ENCODE results near the gene DPP10.

DPP10 gene

GRCh38 chr2:114580691-114581090, 138.2 kb downstream of the DPP10 start:
- DNase-seq (ENCODE audit: low read depth in 2 of 2, low spot score in 1 of 2), result no peak

- no peak for DNase-seq (ENCODE audit: low read depth in 2 of 2, low spot score in 1 of 2)
Measured at GRCh38 chr2:114598329-114598728, 155.9 kb downstream of the DPP10 start.

DNA sequence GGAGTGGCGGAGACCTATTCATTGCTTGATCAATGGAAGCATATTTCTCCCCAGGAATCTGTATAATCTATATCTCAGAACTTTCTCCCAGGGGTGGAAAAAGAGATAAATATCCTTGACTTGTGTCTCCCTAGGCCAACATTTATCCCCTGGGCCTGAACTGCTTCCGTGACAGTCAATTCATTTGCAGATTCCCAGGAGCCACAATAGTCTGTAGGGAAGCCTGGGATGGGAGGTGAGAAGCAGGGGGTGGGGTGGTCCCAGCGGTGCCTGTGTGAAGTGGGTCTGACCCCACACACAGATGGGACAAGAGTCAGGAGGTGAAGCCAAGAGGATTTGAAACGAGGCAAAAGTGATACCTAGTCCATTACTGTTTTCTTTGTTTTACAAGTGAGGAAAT, 166.8 kb downstream of the DPP10 start:
- no peak for DNase-seq (ENCODE audit: low read depth in 2 of 2, low spot score in 1 of 2)

DNA sequence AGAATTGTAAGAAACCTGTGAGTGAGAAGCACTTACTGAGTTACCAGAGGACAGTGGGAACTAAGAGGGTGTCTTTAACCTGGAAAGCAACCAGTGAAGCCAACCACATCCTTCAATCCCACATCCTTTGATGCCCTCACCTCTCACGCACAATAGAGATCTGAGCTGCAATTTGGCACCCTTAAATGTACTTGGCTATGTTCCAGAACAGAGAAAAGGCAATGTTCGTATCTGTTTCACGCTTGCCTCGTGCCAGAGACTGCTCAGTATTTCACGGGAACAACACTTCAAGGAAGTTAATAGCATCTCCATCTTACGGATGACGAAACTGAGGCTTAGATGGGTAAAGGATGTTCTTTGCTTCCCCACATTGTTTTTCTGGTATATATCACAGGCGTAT, 167.4 kb downstream of the DPP10 start:
- no peak for DNase-seq (ENCODE audit: low read depth in 2 of 2, low spot score in 1 of 2)

DNA sequence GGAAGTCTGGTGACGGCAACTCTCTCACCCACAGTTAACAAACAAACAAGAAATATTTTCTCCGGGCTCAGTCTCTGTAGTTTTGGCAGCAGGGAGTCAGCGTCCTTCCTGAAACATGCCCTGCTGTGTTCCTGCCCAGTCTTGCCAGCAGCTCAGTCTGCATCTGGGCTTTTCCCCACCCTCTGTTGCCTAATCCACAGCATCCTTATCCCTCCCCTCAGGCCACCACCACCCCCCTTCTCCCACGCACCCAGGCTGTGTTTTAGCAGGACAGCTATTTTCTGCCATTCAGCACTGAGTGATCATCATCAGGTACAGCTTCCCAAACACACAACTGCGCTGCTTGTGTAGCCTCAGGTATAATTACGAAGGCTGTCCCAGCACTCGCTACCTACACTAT, 168.2 kb downstream of the DPP10 start:
- no peak for DNase-seq (ENCODE audit: low read depth in 2 of 2, low spot score in 1 of 2)

GRCh38 chr2:114614592-114614991, 172.2 kb downstream of the DPP10 start:
- no peak for DNase-seq (ENCODE audit: low read depth in 2 of 2, low spot score in 1 of 2)

DNA sequence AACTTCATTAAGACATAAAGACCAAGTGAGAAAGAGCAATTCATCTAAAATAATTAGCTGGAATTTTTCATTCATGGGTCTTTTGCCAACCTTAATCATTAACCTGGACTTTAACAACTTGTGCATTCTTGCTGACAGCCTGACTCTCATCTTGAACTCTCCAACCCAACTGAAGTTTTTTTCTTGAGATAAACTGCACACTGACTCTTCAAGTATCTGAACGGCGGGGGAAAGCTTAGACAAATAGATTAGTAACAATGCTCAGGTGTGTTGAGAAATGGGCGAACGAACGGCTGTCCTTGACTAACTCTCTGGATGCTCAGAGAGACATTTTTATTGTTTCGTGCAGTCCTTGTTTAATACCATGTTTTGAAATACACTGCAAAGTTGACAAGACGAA, 186.0 kb downstream of the DPP10 start:
- DNase-seq (ENCODE audit: low read depth in 2 of 2, low spot score in 1 of 2), result no peak

DNA sequence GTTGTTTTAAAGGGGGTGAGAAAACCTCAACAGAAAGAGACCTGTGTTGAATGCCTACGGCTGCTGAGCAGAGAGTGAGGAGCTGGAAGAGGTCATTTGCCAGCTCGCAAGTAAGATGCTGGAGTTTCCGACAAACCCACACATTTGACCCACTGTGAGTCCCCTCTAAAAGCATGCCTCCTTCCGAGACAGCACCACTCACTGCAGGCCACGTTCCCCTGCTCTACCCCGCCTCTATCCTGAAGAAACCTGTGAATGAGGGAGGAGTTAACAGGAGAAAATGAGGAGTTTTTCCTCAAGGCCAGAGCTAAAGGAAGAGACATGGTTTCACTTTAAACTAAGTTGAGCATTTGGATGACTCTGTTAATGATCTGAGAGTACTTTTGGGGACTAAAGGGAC, 188.7 kb downstream of the DPP10 start:
- DNase-seq (ENCODE audit: low read depth in 2 of 2, low spot score in 1 of 2), result no peak

- no peak for DNase-seq (ENCODE audit: low read depth in 2 of 2, low spot score in 1 of 2)
Measured at GRCh38 chr2:114642166-114642770, 199.8 kb downstream of the DPP10 start.

DNA sequence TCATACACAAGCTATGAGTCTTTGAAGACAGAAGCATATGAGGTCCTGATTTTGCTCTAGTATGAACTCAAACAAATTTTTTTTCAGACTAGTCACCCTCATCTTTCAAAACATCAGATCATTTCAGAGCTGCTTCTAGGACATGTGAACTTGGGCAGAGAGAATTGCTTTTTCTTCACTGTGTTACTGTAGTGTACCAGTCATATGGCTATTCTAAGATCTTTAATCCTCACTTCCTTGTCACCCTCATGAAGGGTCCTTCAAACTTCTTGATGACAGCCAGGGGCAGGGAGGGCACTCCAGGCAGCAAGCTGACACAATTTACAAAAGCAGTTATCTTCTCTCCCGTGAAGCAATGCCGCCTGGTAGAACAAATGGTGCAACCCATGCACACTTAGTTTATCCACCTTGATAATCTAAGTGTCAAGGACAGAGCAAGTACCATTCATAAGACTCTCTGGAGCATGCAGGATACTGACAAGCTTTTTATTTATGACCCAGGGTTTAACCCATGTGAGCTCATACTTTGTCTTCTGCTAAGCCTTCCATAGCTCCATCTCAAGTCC, 200.6 kb downstream of the DPP10 start:
- DNase-seq (ENCODE audit: low read depth in 2 of 2, low spot score in 1 of 2), result no peak

DNA sequence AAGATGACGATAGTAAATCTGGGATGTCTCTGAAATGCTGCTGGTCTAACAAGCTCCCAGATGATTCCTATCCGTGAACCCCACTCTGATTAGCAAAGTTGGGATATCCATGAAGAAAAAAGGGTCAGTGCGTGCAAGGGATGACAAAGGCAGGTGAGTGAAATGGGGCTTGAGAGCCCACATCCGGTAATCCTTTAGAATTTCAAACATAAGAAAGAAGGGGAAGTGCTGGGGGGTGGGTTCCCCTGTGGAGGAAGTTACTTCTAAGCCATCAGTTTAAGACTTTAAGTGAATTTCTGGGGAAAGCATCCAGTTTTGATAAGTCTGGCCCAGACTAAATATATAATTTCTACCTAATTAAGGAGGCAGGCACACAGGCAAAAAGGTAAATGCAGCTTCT, 209.5 kb downstream of the DPP10 start:
- no peak for DNase-seq (ENCODE audit: low read depth in 2 of 2, low spot score in 1 of 2)

DNA sequence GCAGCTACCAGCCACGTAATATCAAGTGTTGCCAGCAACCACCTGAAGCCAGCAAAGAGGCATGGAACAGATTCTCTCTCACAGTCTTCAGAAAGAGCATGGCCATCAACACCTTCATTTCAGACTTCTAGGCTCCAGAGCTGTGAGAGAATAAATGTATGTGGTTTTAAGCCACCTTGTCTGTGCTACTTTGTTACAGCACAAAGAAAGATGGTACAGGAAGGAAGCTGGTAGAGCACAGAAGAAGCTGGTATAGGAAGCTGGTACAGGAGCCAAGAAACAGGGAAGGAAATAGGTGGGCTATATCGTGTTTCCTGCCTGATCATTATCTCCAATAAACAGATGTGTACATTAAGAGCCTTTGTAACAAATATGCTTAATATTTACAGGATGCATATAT, 217.4 kb downstream of the DPP10 start:
- DNase-seq (ENCODE audit: low read depth in 2 of 2, low spot score in 1 of 2), result no peak

DNA sequence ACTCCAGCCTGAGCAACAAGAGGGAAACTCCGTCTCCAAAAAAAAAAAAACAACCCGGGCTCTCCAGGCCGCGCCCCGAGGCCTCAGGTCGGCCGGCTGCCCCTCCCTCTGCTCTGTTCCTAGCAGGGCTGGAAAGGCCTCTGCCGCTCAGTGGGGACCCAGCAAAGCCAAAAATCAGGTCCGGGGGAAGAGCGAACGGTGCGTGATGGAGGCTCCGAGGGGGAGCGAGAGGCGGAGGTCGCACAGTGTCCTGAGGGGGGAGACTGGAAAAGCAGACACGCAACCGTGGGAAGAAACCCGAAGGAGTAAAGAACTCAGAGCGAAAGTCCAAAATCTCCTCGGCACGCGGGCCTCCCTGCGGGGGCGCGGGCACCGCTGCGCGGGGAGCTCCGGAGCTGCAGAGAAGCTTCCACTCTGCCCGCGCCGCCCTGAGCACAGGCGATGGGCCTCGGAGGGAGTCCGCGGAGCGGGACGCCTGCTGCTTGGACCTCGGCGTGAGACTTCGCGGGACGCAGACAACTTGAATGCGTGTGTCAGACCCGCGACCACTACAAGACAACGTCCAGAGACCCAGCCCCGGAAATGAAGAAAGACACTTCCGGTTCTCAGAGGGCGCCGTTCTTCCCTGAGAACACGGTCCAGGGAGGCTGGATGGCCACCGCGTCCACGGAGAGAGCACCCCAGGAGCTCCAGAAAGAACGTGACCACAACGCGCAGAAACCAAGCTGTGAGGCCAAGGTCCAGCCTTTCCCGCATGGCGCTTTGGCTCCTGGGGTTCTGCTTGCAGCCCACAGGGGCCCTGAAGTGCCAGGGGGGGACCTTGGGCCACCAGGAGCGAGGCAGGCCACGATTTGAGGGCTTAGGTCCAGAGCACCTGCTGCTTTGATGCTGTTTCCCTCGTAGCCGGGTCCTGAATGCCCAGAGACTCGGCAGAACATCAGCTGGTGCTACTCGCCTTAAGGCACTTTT, 219.8 kb downstream of the DPP10 start:
- no peak for DNase-seq (ENCODE audit: low read depth in 2 of 2, low spot score in 1 of 2)

DNA sequence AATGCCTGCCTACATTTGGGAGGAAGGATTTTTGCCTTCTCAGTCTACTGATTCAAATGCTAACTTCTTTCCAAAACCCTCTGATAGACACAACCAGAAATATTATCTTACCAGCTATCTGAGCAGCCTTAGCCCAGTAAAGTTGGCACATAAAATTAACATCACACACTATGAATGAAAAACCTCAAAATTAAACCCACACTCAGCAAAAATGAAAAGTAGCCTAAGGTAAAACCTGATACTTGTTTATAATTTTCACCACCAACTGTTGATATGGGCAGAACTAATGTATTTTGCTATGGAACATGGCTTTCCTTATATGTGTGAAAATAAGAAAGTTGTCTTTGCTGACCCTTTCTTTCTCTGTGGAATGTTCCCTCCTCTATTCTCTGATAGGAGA, 226.0 kb downstream of the DPP10 start:
- no peak for DNase-seq (ENCODE audit: low read depth in 2 of 2, low spot score in 1 of 2)

DNA sequence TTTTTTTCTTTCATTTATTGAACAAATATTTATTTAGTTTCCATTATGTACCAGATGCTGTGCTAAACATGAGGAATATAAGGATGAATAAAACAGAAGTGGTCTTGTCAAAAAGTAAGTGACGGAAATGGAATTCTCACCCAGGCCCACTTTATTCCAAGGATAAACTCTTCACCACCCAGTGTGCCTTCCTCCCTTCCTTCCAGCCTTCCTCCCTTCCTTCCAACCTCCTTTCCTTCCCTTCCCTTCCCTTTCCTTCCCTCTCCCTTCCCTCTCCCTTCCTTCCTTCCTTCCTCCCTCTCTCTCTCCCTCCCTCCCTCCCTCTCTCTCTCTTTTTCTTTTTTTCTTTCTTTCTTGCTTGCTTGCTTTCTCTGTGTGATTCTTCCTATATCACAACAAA, 240.8 kb downstream of the DPP10 start:
- DNase-seq (ENCODE audit: low read depth in 2 of 2, low spot score in 1 of 2), result no peak

DNA sequence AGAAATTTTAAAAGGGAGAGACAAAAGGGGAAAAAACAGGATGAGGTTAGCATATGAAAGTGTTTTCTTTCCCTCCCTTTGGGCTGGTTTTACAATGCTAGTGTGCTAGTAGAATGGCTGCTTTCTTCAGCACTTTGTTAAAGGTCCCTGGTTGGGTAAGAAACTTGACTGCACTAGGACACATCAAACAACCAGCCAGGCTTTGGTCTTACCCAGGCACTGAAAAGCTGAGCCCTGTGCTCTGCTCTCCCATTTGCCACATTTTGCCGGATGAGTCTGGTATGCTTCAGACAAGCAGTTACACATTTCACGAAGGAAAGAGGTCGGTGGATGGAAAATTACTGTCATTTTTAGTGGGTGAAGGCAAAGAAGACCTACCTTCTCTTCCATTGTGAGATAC, 242.0 kb downstream of the DPP10 start:
- no peak for DNase-seq (ENCODE audit: low read depth in 2 of 2, low spot score in 1 of 2)

DNA sequence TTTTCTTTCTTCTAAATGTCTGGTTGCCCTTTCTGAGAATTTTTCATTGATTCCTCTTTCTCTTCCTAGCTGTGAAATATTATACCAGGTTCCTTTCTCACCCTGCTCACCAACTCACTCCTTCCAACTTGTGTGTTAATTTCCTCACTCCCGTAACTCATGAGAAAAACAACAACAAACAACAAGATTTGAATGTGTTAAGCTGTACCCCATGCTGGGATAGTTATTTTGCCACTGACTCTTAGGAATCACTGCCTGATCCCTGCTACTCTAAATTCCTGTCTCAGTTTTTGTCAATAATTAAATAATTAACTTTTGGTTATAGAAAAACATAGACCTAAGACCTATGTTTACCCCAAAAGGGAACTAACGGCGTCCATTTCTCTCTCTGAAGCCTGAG, 242.7 kb downstream of the DPP10 start:
- DNase-seq (ENCODE audit: low read depth in 2 of 2, low spot score in 1 of 2), result no peak

DNA sequence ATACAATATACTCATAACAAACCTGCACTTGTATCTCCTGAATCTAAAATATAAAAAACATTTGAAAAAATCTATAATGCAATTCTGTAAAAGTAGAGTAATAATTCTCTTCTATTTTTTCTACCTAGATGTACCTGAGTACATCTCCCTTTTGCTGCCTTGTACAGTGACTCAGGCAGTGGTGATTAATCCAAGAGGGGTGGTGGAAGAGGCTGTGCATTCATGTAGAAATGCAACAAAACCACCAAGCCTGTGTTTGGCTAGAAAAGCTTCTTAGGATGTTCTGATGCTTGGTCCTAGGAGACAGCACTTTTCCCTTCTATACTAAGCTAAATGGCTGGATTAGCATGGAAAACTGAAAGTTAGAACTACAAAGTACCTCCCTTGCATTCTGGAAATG, 245.8 kb downstream of the DPP10 start:
- DNase-seq (ENCODE audit: low read depth in 2 of 2, low spot score in 1 of 2), result no peak

- no peak for DNase-seq (ENCODE audit: low read depth in 2 of 2, low spot score in 1 of 2)
Measured at GRCh38 chr2:114698520-114698919, 256.1 kb downstream of the DPP10 start.

DNA sequence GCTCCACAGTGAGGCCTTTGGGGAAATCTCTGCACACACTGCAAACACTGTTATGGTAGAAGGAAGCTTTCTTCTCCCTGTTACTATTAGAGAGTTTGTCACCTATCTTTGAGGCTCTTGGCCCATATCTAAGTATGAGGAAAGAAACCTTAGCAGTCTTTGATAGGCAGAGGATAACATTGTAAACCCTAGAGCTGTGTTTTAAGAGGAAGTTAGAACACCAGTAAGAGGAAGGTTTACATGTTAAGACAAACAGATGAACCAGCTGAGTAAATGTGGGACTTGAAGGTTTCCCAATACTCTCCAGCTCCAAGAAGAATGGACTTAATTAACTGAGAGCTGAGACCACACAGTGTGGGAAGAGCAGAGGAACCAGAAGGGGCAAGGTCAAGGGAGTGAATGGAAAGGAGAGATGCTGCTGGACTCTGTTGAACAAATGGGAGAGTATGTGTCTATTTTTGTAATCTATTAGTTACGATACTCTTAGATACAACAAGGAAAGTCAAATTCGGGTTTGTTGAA, 257.0 kb downstream of the DPP10 start:
- DNase-seq (ENCODE audit: low read depth in 2 of 2, low spot score in 1 of 2), result no peak

DNA sequence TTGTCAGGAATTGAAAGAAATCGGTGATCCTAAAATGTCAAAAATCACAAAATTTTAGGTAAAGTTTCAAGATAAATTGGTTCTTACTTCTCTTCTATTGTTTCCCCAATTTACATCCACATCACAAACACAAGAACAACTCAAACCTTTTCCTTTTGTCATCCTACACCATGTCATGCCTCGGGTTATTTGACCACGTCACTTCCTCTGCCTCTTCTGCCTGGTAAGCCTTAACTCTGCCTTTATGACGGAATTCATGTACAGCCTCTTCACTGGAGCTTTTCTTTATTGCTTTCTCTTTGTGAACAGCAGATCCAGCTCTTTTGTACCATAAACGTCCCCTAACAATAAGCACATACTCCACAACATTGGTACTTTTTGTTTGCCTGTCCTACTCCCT, 258.0 kb downstream of the DPP10 start:
- no peak for DNase-seq (ENCODE audit: low read depth in 2 of 2, low spot score in 1 of 2)
